ENCODE results near the gene FOXF2. TPM values are rescaled to one million over a fixed set of nuclear protein-coding genes. Genes with fewer than 3 reads are reported as not detected.

Gene FOXF2
- total RNA-seq, 3 donors from 2014 or later = 0.73 to 4.9 (median 1.6) TPM

GRCh38 chr6:1406306-1407072 lies 17.1 kb downstream of the FOXF2 start:
- no peaks in the 10 kb centered on the region for H3K27me3 ChIP-seq
- no peaks in the 10 kb centered on the region for H3K36me3 ChIP-seq
- no peak overlapping the region for H3K4me3 ChIP-seq
- no peaks in the 10 kb centered on the region for H3K4me1 ChIP-seq
- peaks cover 0 to 4% of the 10 kb centered on the region in 2 donors for H3K9me3 ChIP-seq
- intact Hi-C loops (cut with DNase I; ENCODE audit: low total_unique reads) = no loop called here
- TF ChIP-seq CTCF (IDR thresholded peaks at IDR 0.05) = no peak
- TF ChIP-seq POLR2A (IDR thresholded peaks at IDR 0.05) = no peak
- no peak for TF ChIP-seq POLR2AphosphoS5 (IDR thresholded peaks at IDR 0.05)
- DNase-seq (ENCODE audit: low spot score in 2 of 2) = peak in 1 of 2 donors; percentile 42
- H3K27ac ChIP-seq = peak overlapping the region in 1 of 2 donors; percentile 79

GRCh38 chr6:1407499-1407990 lies 18.2 kb downstream of the FOXF2 start:
- Histone ChIP-seq H3K36me3 (no peaks in the 10 kb centered on the region), H3K27ac (peak overlapping the region in 1 of 2 donors; percentile 58), H3K4me1 (no peaks in the 10 kb centered on the region), H3K4me3 (no peak overlapping the region), H3K9me3 (peaks cover 0 to 4% of the 10 kb centered on the region in 2 donors), H3K27me3 (no peaks in the 10 kb centered on the region)
- intact Hi-C loops (cut with DNase I; ENCODE audit: low total_unique reads) = no loop called here
- TF ChIP-seq POLR2A (IDR thresholded peaks at IDR 0.05) = no peak
- no peak for TF ChIP-seq CTCF (IDR thresholded peaks at IDR 0.05)
- no peak for TF ChIP-seq POLR2AphosphoS5 (IDR thresholded peaks at IDR 0.05)
- DNase-seq (ENCODE audit: low spot score in 2 of 2) = peak in 1 of 2 donors; percentile 37

GRCh38 chr6:1409774-1410465 lies 20.5 kb downstream of the FOXF2 start:
- no peak overlapping the region for H3K27ac ChIP-seq
- H3K4me3 ChIP-seq = no peak overlapping the region
- no peaks in the 10 kb centered on the region for H3K4me1 ChIP-seq
- intact Hi-C loops (cut with DNase I; ENCODE audit: low total_unique reads) = no loop called here
- TF ChIP-seq CTCF (IDR thresholded peaks at IDR 0.05) = no peak
- TF ChIP-seq POLR2AphosphoS5 (IDR thresholded peaks at IDR 0.05) = no peak
- no peak for TF ChIP-seq POLR2A (IDR thresholded peaks at IDR 0.05)
- H3K9me3 ChIP-seq = no peaks in the 10 kb centered on the region
- DNase-seq (ENCODE audit: low spot score in 2 of 2) = peak in 1 of 2 donors; percentile 3
- H3K27me3 ChIP-seq = no peaks in the 10 kb centered on the region
- no peaks in the 10 kb centered on the region for H3K36me3 ChIP-seq

GRCh38 chr6:1412901-1413300 lies 23.5 kb downstream of the FOXF2 start:
- Histone ChIP-seq H3K27ac (no peak overlapping the region), H3K9me3 (no peaks in the 10 kb centered on the region), H3K36me3 (no peaks in the 10 kb centered on the region), H3K4me3 (no peak overlapping the region), H3K27me3 (no peaks in the 10 kb centered on the region), H3K4me1 (no peaks in the 10 kb centered on the region)
- intact Hi-C loops (cut with DNase I; ENCODE audit: low total_unique reads) = no loop called here
- DNase-seq (ENCODE audit: low spot score in 2 of 2) = no peak
- TF ChIP-seq CTCF (IDR thresholded peaks at IDR 0.05) (no peak), POLR2A (IDR thresholded peaks at IDR 0.05) (no peak), POLR2AphosphoS5 (IDR thresholded peaks at IDR 0.05) (no peak)
